ENCODE measurements around the gene CDK2AP2.

The CDK2AP2 gene

GRCh38 chr11:67539550-67539949 is 31.6 kb upstream of the CDK2AP2 start:
- no peak overlapping the region for H3K4me3 ChIP-seq (ENCODE audit: low read length)

GRCh38 chr11:67538823-67539505 is 31.0 kb upstream of the CDK2AP2 start:
- Histone ChIP-seq H3K9me3 (ENCODE audit: insufficient read depth, low read depth, low read length) (peaks cover 25% of the 10 kb centered on the region), H3K36me3 (ENCODE audit: insufficient read depth, low read depth, low read length) (no peaks in the 10 kb centered on the region), H3K4me1 (ENCODE audit: insufficient read depth, low read length) (peaks cover 3% of the 10 kb centered on the region; the same call in 1 of the 2 replicates), H3K27me3 (ENCODE audit: insufficient read depth, low read length) (no peaks in the 10 kb centered on the region), H3K9ac (ENCODE audit: low read depth, low read length) (no peak overlapping the region), H3K27ac (ENCODE audit: low read length) (no peak overlapping the region), H3K4me3 (ENCODE audit: low read length) (no peak overlapping the region)

More at GRCh38 chr11:67539550-67539949, 31.6 kb upstream of the CDK2AP2 start:
- Histone ChIP-seq H3K4me1 (ENCODE audit: insufficient read depth, low read length) (peaks cover 3% of the 10 kb centered on the region; the same call in 1 of the 2 replicates), H3K27ac (ENCODE audit: low read length) (no peak overlapping the region), H3K9me3 (ENCODE audit: insufficient read depth, low read depth, low read length) (peaks cover 19% of the 10 kb centered on the region), H3K27me3 (ENCODE audit: insufficient read depth, low read length) (no peaks in the 10 kb centered on the region), H3K36me3 (ENCODE audit: insufficient read depth, low read depth, low read length) (no peaks in the 10 kb centered on the region), H3K9ac (ENCODE audit: low read depth, low read length) (no peak overlapping the region)

GRCh38 chr11:67538306-67538705 is 30.3 kb upstream of the CDK2AP2 start:
- H3K9me3 ChIP-seq (ENCODE audit: insufficient read depth, low read depth, low read length): peaks cover 32% of the 10 kb centered on the region
- H3K27ac ChIP-seq (ENCODE audit: low read length): no peak overlapping the region
- H3K9ac ChIP-seq (ENCODE audit: low read depth, low read length): no peak overlapping the region
- H3K27me3 ChIP-seq (ENCODE audit: insufficient read depth, low read length): no peaks in the 10 kb centered on the region
- H3K4me3 ChIP-seq (ENCODE audit: low read length): no peak overlapping the region
- peaks cover 3% of the 10 kb centered on the region; the same call in 1 of the 2 replicates for H3K4me1 ChIP-seq (ENCODE audit: insufficient read depth, low read length)
- H3K36me3 ChIP-seq (ENCODE audit: insufficient read depth, low read depth, low read length): no peaks in the 10 kb centered on the region

DNA sequence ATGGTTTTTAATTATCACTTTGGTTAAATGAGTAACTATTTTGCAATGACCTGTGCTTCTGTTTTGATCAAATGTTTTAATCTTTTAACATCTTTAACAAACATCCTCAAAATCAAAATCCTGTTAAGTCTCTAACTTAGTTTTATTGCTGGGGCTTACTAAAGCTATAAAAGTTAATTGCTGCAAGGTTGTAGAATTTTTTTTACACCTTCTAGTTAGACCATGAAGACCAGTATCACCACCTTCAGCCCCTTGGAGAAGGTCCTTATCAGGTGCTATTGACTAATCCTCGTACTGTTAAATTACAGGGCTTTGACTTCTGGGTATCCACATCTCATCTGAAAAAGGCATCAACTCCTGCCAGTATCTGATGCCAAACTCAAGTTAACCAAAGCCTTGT is 27.6 kb upstream of the CDK2AP2 start:
- Histone ChIP-seq H3K9me3 (ENCODE audit: insufficient read depth, low read depth, low read length) (peaks cover 42% of the 10 kb centered on the region), H3K27me3 (ENCODE audit: insufficient read depth, low read length) (no peaks in the 10 kb centered on the region), H3K27ac (ENCODE audit: low read length) (no peak overlapping the region), H3K4me1 (ENCODE audit: insufficient read depth, low read length) (no peaks in the 10 kb centered on the region), H3K36me3 (ENCODE audit: insufficient read depth, low read depth, low read length) (no peaks in the 10 kb centered on the region), H3K4me3 (ENCODE audit: low read length) (no peak overlapping the region), H3K9ac (ENCODE audit: low read depth, low read length) (no peak overlapping the region)

DNA sequence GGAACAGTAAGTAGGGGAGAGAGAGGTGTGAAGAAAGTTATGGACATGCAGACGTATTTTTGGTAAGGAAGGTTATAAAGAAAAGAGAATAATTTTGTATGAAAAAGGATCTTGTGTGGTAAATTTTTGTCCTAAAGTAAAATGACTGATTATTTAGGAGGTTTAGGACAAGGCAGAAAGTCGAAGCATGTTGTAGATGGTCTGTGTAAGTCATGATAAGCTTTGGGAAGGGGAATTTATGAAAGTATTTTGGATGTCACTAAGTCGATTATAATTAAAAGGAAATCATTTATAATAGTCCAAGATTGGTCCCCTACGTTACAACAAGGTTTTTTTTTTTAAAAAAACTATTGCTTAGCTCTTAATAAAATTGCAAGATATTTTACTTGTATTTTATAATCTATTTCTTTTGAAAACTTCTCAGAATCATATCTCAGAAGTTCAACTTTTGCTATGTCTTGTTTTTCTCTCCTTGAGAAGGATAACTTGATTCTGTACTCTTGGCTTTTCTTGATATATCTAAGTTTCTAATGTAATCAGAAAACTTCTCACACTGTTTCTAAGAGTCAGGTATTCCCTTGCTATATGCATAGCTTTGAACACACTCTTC is 26.2 kb upstream of the CDK2AP2 start:
- H3K36me3 ChIP-seq (ENCODE audit: insufficient read depth, low read depth, low read length): no peaks in the 10 kb centered on the region
- H3K9me3 ChIP-seq (ENCODE audit: insufficient read depth, low read depth, low read length): peaks cover 42% of the 10 kb centered on the region
- H3K4me1 ChIP-seq (ENCODE audit: insufficient read depth, low read length): no peaks in the 10 kb centered on the region
- H3K27me3 ChIP-seq (ENCODE audit: insufficient read depth, low read length): no peaks in the 10 kb centered on the region
- no peak overlapping the region for H3K9ac ChIP-seq (ENCODE audit: low read depth, low read length)
- H3K4me3 ChIP-seq (ENCODE audit: low read length): no peak overlapping the region
- H3K27ac ChIP-seq (ENCODE audit: low read length): no peak overlapping the region

- Histone ChIP-seq H3K27ac (ENCODE audit: low read length) (no peak overlapping the region), H3K27me3 (ENCODE audit: insufficient read depth, low read length) (no peaks in the 10 kb centered on the region), H3K4me3 (ENCODE audit: low read length) (no peak overlapping the region), H3K36me3 (ENCODE audit: insufficient read depth, low read depth, low read length) (no peaks in the 10 kb centered on the region), H3K9me3 (ENCODE audit: insufficient read depth, low read depth, low read length) (peaks cover 39% of the 10 kb centered on the region), H3K4me1 (ENCODE audit: insufficient read depth, low read length) (no peaks in the 10 kb centered on the region), H3K9ac (ENCODE audit: low read depth, low read length) (no peak overlapping the region)
These were observed 24.9 kb upstream of the CDK2AP2 start for GRCh38 chr11:67532889-67533288.

DNA sequence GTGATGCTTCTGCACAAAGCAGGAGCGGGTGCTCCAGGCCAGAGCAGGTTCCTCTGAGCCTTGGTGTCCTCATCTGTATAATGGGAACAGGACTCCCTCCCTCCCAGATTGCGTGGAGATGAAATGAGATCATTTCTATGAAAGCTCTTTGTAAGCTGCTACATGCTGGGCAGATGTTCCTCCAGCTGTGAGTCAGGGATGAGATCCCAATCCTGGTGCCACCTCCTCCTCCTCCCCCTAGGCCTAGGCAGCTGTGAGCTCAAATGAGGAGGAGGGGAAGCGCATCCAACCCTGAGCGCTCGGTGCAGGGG is 22.3 kb upstream of the CDK2AP2 start:
- H3K4me1 ChIP-seq (ENCODE audit: insufficient read depth, low read length): no peaks in the 10 kb centered on the region
- no peak overlapping the region for H3K27ac ChIP-seq (ENCODE audit: low read length)
- no peaks in the 10 kb centered on the region for H3K27me3 ChIP-seq (ENCODE audit: insufficient read depth, low read length)
- H3K9ac ChIP-seq (ENCODE audit: low read depth, low read length): no peak overlapping the region
- no peaks in the 10 kb centered on the region for H3K36me3 ChIP-seq (ENCODE audit: insufficient read depth, low read depth, low read length)
- peaks cover 26% of the 10 kb centered on the region for H3K9me3 ChIP-seq (ENCODE audit: insufficient read depth, low read depth, low read length)
- H3K4me3 ChIP-seq (ENCODE audit: low read length): no peak overlapping the region

DNA sequence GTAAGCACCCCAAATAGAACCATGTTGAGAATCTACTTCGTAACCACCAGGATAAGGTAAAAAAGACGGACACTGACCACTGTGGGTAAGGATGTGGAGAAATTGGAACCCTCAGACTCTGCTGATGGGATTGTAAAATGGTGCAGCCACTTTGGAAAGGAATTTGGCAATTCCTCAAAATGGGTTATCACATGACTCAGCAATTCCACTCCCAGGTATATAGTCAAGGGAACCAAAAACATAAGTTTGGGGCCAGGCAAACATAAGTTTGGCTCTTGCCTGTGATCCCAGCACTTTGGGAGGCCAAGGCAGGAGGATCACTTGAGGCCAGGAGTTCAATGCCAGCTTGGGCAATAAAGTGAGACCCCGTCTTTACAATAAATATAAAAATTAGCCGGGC is 20.4 kb upstream of the CDK2AP2 start:
- Histone ChIP-seq H3K36me3 (ENCODE audit: insufficient read depth, low read depth, low read length) (no peaks in the 10 kb centered on the region), H3K9me3 (ENCODE audit: insufficient read depth, low read depth, low read length) (peaks cover 11% of the 10 kb centered on the region), H3K27me3 (ENCODE audit: insufficient read depth, low read length) (no peaks in the 10 kb centered on the region), H3K4me3 (ENCODE audit: low read length) (no peak overlapping the region), H3K4me1 (ENCODE audit: insufficient read depth, low read length) (no peaks in the 10 kb centered on the region), H3K9ac (ENCODE audit: low read depth, low read length) (no peak overlapping the region), H3K27ac (ENCODE audit: low read length) (no peak overlapping the region)

GRCh38 chr11:67525275-67525976 is 17.5 kb upstream of the CDK2AP2 start:
- H3K27me3 ChIP-seq (ENCODE audit: insufficient read depth, low read length): no peaks in the 10 kb centered on the region
- no peak overlapping the region for H3K27ac ChIP-seq (ENCODE audit: low read length)
- H3K4me1 ChIP-seq (ENCODE audit: insufficient read depth, low read length): no peaks in the 10 kb centered on the region
- H3K4me3 ChIP-seq (ENCODE audit: low read length): no peak overlapping the region
- no peaks in the 10 kb centered on the region for H3K9me3 ChIP-seq (ENCODE audit: insufficient read depth, low read depth, low read length)
- no peaks in the 10 kb centered on the region for H3K36me3 ChIP-seq (ENCODE audit: insufficient read depth, low read depth, low read length)
- no peak overlapping the region for H3K9ac ChIP-seq (ENCODE audit: low read depth, low read length)

GRCh38 chr11:67524480-67524808 is 16.5 kb upstream of the CDK2AP2 start:
- H3K27me3 ChIP-seq (ENCODE audit: insufficient read depth, low read length): no peaks in the 10 kb centered on the region
- no peaks in the 10 kb centered on the region for H3K4me1 ChIP-seq (ENCODE audit: insufficient read depth, low read length)
- no peak overlapping the region for H3K27ac ChIP-seq (ENCODE audit: low read length)
- no peaks in the 10 kb centered on the region for H3K36me3 ChIP-seq (ENCODE audit: insufficient read depth, low read depth, low read length)
- no peak overlapping the region for H3K9ac ChIP-seq (ENCODE audit: low read depth, low read length)
- no peaks in the 10 kb centered on the region for H3K9me3 ChIP-seq (ENCODE audit: insufficient read depth, low read depth, low read length)
- H3K4me3 ChIP-seq (ENCODE audit: low read length): no peak overlapping the region

DNA sequence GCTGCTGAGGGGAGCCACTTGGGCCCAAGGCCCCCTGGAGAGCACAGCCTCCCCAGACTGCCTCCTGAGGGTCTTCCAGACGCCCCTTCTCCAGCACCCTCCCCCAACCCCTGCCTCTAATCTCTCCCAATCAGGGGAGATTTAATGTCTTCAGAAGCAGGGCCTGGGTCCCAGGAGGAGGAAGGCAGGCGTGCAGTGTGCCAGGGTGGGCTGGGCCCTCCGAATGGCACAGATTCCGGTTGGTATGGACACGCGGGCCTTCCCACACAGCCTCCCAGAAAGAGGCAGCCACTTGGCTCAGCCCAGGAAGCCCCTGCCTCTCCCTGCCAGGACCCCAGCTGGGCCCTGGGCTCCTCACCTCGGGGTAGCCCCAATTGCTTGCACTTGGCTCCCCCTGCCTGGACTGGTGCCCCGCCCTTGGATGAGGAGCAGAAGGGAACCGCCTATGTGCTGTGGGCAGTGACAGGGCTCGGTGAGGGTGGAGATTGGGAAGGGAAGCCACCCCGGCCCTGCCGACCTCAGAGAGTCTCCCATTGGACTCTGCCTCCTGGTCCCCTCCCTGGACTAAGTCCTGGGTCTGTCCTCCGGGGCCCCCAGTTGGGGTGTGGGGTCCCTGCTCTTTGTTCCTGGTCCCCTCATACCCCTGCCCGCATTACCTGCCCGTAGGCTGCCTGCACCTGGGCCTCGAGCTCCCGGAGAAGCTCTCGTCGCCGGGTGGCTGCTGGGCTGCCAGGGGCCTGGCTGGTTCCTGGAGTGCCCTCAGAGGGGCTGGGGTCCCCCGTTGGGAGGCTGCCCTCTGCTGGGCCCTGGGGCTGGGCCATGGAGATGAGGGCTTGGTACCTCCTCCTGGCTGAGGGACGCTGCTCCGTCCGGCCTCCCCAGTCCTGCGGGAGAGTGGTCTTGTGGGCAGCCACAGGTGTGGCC is 15.9 kb upstream of the CDK2AP2 start:
- H3K9me3 ChIP-seq (ENCODE audit: insufficient read depth, low read depth, low read length): no peaks in the 10 kb centered on the region
- no peaks in the 10 kb centered on the region for H3K4me1 ChIP-seq (ENCODE audit: insufficient read depth, low read length)
- H3K4me3 ChIP-seq (ENCODE audit: low read length): no peak overlapping the region
- H3K9ac ChIP-seq (ENCODE audit: low read depth, low read length): no peak overlapping the region
- no peaks in the 10 kb centered on the region for H3K27me3 ChIP-seq (ENCODE audit: insufficient read depth, low read length)
- no peak overlapping the region for H3K27ac ChIP-seq (ENCODE audit: low read length)
- no peaks in the 10 kb centered on the region for H3K36me3 ChIP-seq (ENCODE audit: insufficient read depth, low read depth, low read length)

Data from iPS-20b (cell line).